CD4-positive, alpha-beta T cell treated with Interleukin-17A for 1 hour (primary cell): ENCODE data around the gene MACROD1.

Experiments
- DNase-seq: peaks from one replicate; pipeline ENCODE4 v3.0.0-alpha.2; 2020

Gene MACROD1

GRCh38 chr11:64070314-64070681 is 95.6 kb downstream of the MACROD1 start:
- DNase-seq, result no peak

- DNase-seq, result no peak
Measured at GRCh38 chr11:64069401-64070313, 96.3 kb downstream of the MACROD1 start.

- DNase-seq, result no peak
Measured at GRCh38 chr11:64068705-64069400, 97.1 kb downstream of the MACROD1 start.

- DNase-seq, result no peak
Measured at GRCh38 chr11:64067230-64067993, 98.5 kb downstream of the MACROD1 start.

GRCh38 chr11:64065712-64066111 is 100.2 kb downstream of the MACROD1 start:
- no peak for DNase-seq

- no peak for DNase-seq
Measured at GRCh38 chr11:64065141-64065465, 100.8 kb downstream of the MACROD1 start.

- no peak for DNase-seq
Measured at GRCh38 chr11:64064374-64065140, 101.4 kb downstream of the MACROD1 start.

- DNase-seq, result no peak
Measured at GRCh38 chr11:64063777-64064176, 102.1 kb downstream of the MACROD1 start.

- no peak for DNase-seq
Measured at GRCh38 chr11:64062185-64063039, 103.5 kb downstream of the MACROD1 start.

- peak; percentile 31 for DNase-seq
Measured at GRCh38 chr11:64060861-64061444, 105.0 kb downstream of the MACROD1 start.

GRCh38 chr11:64060263-64060860 is 105.6 kb downstream of the MACROD1 start:
- DNase-seq, result no peak

GRCh38 chr11:64059339-64060140 is 106.4 kb downstream of the MACROD1 start:
- no peak for DNase-seq

- no peak for DNase-seq
Measured at GRCh38 chr11:64058494-64058893, 107.4 kb downstream of the MACROD1 start.

GRCh38 chr11:64057890-64058289 is 108.0 kb downstream of the MACROD1 start:
- DNase-seq, result no peak

- DNase-seq, result no peak
Measured at GRCh38 chr11:64056861-64057260, 109.1 kb downstream of the MACROD1 start.

GRCh38 chr11:64056213-64056785 is 109.6 kb downstream of the MACROD1 start:
- no peak for DNase-seq

GRCh38 chr11:64055077-64055476 is 110.8 kb downstream of the MACROD1 start:
- DNase-seq, result no peak

GRCh38 chr11:64053699-64054098 is 112.2 kb downstream of the MACROD1 start:
- no peak for DNase-seq

GRCh38 chr11:64052938-64053622 is 112.8 kb downstream of the MACROD1 start:
- DNase-seq, result no peak
